ENCODE data around the gene CABP7.

- no peak for TF ChIP-seq CTCF (conservative IDR thresholded peaks at IDR 0.05; ENCODE audit: low read depth in 2 of 2)
- no peak for TF ChIP-seq POLR2AphosphoS5 (IDR thresholded peaks at IDR 0.05; ENCODE audit: low read depth)
Observed at GRCh38 chr22:29720811-29721323, 1.1 kb downstream of the CABP7 start.
